Mesenchymal stem cell (in vitro differentiated cells and primary cell): ENCODE measurements around the gene SDK2.
A peak's percentile ranks its signal among the peaks of the same experiment; 100 is the strongest.

Experiments
- DNase-seq: peaks from one replicate; pipeline ENCODE4 v3.0.0-alpha.2; 2013
- H2AFZ ChIP-seq: one replicate; pipeline ENCODE4 v1.6.1; 2013; ENCODE audit warnings: low read depth, mild to moderate bottlenecking, control low read depth, inconsistent platforms, low read length, moderate library complexity
- H2AK5ac ChIP-seq: 2 replicates; pipeline ENCODE4 v1.6.1; 2013; ENCODE audit warnings: low read length, moderate library complexity, mild to moderate bottlenecking, inconsistent platforms; ENCODE audit not compliant: severe bottlenecking
- H2BK120ac ChIP-seq: one replicate; pipeline ENCODE4 v1.6.1; 2013; ENCODE audit warnings: low read depth, mild to moderate bottlenecking, inconsistent platforms, low read length, moderate library complexity
- H2BK12ac ChIP-seq, 2 experiments: one replicate each; pipeline ENCODE4 v1.6.1; 2013; ENCODE audit warnings: inconsistent platforms in 2 of 2, low read length in 2 of 2, mild to moderate bottlenecking in 2 of 2, moderate library complexity in 2 of 2, control low read depth in 1 of 2
- H2BK15ac ChIP-seq: one replicate; pipeline ENCODE4 v1.6.1; 2013; ENCODE audit warnings: mild to moderate bottlenecking, low read depth, inconsistent platforms; ENCODE audit not compliant: poor library complexity, severe bottlenecking
- H2BK5ac ChIP-seq: 2 replicates; pipeline ENCODE4 v1.6.1; 2013; ENCODE audit warnings: low read depth, mild to moderate bottlenecking, low read length, control low read depth, inconsistent platforms; ENCODE audit not compliant: poor library complexity, severe bottlenecking
- H3K14ac ChIP-seq, 2 experiments: one replicate each; pipeline ENCODE4 v1.6.1; 2013; ENCODE audit warnings: inconsistent platforms in 2 of 2, low read length in 2 of 2, control low read depth in 1 of 2, mild to moderate bottlenecking in 1 of 2, moderate library complexity in 1 of 2
- H3K18ac ChIP-seq, 2 experiments: one replicate each; pipeline ENCODE4 v1.6.1; 2013; ENCODE audit warnings: inconsistent platforms in 2 of 2, low read length in 2 of 2, control low read depth in 1 of 2, low read depth in 1 of 2, mild to moderate bottlenecking in 1 of 2
- H3K23ac ChIP-seq, 2 experiments: one replicate each; pipeline ENCODE4 v1.6.1; 2013; ENCODE audit warnings: inconsistent platforms in 2 of 2, low read length in 2 of 2, mild to moderate bottlenecking in 2 of 2, moderate library complexity in 2 of 2, control low read depth in 1 of 2
- H3K27ac ChIP-seq: 2 replicates; pipeline ENCODE4 v1.5.1; 2013; ENCODE audit warnings: mild to moderate bottlenecking, moderate library complexity, low read length, control low read depth, inconsistent platforms; ENCODE audit not compliant: poor library complexity, severe bottlenecking
- H3K27me3 ChIP-seq, 2 experiments: 2 replicates each; pipeline versions ENCODE4 v1.6.1 to v1.7.0; 2013; ENCODE audit warnings: low read length in 2 of 2, mild to moderate bottlenecking in 2 of 2, moderate library complexity in 2 of 2, control low read depth in 1 of 2, inconsistent platforms in 1 of 2; ENCODE audit not compliant: control insufficient read depth in 1 of 2, insufficient read depth in 1 of 2
- H3K36me3 ChIP-seq, 2 experiments: 2 replicates each; pipeline versions ENCODE4 v1.6.1 to v1.7.0; 2013; ENCODE audit warnings: low read length in 2 of 2, control low read depth in 1 of 2, inconsistent platforms in 1 of 2, low read depth in 1 of 2, mild to moderate bottlenecking in 1 of 2; ENCODE audit not compliant: insufficient read depth in 2 of 2, control insufficient read depth in 1 of 2
- H3K4ac ChIP-seq, 2 experiments: one replicate each; pipeline ENCODE4 v1.6.1; 2013; ENCODE audit warnings: inconsistent platforms in 2 of 2, low read length in 2 of 2, mild to moderate bottlenecking in 2 of 2, moderate library complexity in 2 of 2, control low read depth in 1 of 2, low read depth in 1 of 2
- H3K4me1 ChIP-seq: 2 replicates; pipeline ENCODE4 v1.6.1; 2013; ENCODE audit warnings: low read depth, low read length, control low read depth; ENCODE audit not compliant: control insufficient read depth, insufficient read depth
- H3K4me2 ChIP-seq: 2 replicates; pipeline ENCODE4 v1.6.1; 2013; ENCODE audit warnings: low read length, mild to moderate bottlenecking, inconsistent platforms; ENCODE audit not compliant: poor library complexity, severe bottlenecking
- H3K4me3 ChIP-seq, 2 experiments: 2 replicates each; pipeline versions ENCODE4 v1.5.1 to v1.7.0; 2013; ENCODE audit warnings: low read length in 2 of 2, mild to moderate bottlenecking in 2 of 2, control low read depth in 1 of 2, low read depth in 1 of 2; ENCODE audit not compliant: insufficient read depth in 1 of 2
- H3K79me1 ChIP-seq: replicated peaks from 2 replicates; pipeline ENCODE4 v1.6.1; 2013; ENCODE audit warnings: mild to moderate bottlenecking, control low read depth, low read length, inconsistent platforms; ENCODE audit not compliant: poor library complexity, severe bottlenecking
- H3K9ac ChIP-seq: 2 replicates; pipeline ENCODE4 v1.7.0; 2013; ENCODE audit warnings: mild to moderate bottlenecking, low read length, moderate library complexity
- H3K9me3 ChIP-seq: 2 replicates; pipeline ENCODE4 v1.7.0; 2013; ENCODE audit warnings: mild to moderate bottlenecking, low read length; ENCODE audit not compliant: control insufficient read depth
- H4K8ac ChIP-seq: one replicate; pipeline ENCODE4 v1.6.1; 2013; ENCODE audit warnings: inconsistent platforms, mild to moderate bottlenecking, low read length, moderate library complexity
- H4K91ac ChIP-seq: one replicate; pipeline ENCODE4 v1.6.1; 2013; ENCODE audit warnings: mild to moderate bottlenecking, low read length, inconsistent platforms
- WGBS: methylation state at CpG from one replicate; pipeline ENCODE4 v1.1.7; 2013; ENCODE audit warnings: mixed read lengths; 5-methylcytosine and 5-hydroxymethylcytosine counted together

Gene SDK2

DNA sequence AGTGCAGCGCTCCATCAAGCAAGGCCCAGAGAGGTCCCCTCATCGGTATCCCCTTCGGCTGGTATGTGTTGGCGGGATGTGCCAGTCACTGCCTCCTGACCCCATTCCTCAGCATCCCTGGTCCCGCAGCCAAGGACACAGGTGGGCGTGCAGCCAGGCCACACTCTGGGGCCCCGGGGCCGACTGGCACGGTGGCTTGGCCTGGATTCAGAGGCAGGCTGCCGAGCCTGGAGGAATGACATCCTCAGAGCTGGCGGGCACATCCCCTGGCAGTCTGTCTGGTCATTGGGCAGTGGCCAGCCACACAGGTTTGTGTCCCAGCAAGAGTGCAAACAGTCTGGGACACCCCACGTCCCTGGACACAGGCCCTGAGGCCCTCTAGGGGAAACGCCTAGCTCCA is 111.1 kb downstream of the SDK2 start:
- Histone ChIP-seq H3K18ac (no peak overlapping the region), H3K4me2 (no peak overlapping the region)
- 84% methylated on average over 13 of the region's 13 CpGs for WGBS

DNA sequence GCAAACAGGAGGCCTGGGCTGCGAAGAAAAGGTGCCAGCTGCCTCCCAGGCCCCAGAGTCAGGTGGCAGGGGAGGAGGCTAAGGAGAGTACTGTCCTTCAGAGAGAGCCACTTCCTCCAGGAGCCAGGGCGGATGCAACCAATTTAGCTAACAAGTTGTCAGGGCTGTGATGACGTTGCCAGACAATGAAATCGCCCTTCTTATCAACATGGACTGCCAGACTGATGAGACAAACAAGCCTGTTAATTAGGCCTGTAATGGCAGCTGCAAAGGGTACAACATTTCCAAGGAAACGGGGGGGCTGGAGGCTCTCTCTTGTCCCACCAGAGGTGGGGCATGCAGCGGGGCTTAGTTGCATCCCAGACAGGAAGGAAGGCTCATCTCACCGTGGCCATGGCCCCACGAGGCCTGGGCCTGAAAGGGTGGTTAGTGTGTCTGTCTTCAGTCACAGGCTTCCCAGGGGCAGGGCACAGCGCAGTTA is 111.8 kb downstream of the SDK2 start:
- Histone ChIP-seq H4K8ac (no peak overlapping the region), H3K4me1 (no peaks in the 10 kb centered on the region), H3K9ac (no peak overlapping the region), H3K9me3 (no peaks in the 10 kb centered on the region), H2BK120ac (no peak overlapping the region), H2BK5ac (no peak overlapping the region), H3K4me3 (no peak overlapping the region), H2BK15ac (no peak overlapping the region), H3K23ac (no peak overlapping the region), H3K27ac (no peak overlapping the region), H2BK12ac (no peak overlapping the region), H3K79me1 (no peaks in the 10 kb centered on the region), H3K4me2 (no peak overlapping the region), H4K91ac (no peak overlapping the region), H2AFZ (no peak overlapping the region), H3K4ac (no peak overlapping the region), H3K18ac (no peak overlapping the region), H2AK5ac (no peak overlapping the region), H3K27me3 (peaks cover 13 to 41% of the 10 kb centered on the region in 2 experiments), H3K36me3 (no peaks in the 10 kb centered on the region), H3K14ac (no peak overlapping the region)
- WGBS = 17% methylated on average over 9 of the region's 9 CpGs
- no peak for DNase-seq

More for the DNA sequence above, 111.1 kb downstream of the SDK2 start:
- Histone ChIP-seq H3K27ac (no peak overlapping the region), H4K91ac (peak overlapping the region; percentile 25), H3K27me3 (peaks cover 10 to 45% of the 10 kb centered on the region in 2 experiments), H4K8ac (no peak overlapping the region), H3K9me3 (no peaks in the 10 kb centered on the region), H3K9ac (no peak overlapping the region), H2BK15ac (no peak overlapping the region), H3K4ac (no peak overlapping the region), H2BK120ac (no peak overlapping the region), H2BK5ac (no peak overlapping the region), H3K14ac (no peak overlapping the region), H3K23ac (no peak overlapping the region), H3K36me3 (no peaks in the 10 kb centered on the region), H3K4me1 (no peaks in the 10 kb centered on the region), H2BK12ac (no peak overlapping the region), H2AFZ (no peak overlapping the region), H3K79me1 (no peaks in the 10 kb centered on the region), H2AK5ac (no peak overlapping the region), H3K4me3 (no peak overlapping the region)
- DNase-seq = no peak

DNA sequence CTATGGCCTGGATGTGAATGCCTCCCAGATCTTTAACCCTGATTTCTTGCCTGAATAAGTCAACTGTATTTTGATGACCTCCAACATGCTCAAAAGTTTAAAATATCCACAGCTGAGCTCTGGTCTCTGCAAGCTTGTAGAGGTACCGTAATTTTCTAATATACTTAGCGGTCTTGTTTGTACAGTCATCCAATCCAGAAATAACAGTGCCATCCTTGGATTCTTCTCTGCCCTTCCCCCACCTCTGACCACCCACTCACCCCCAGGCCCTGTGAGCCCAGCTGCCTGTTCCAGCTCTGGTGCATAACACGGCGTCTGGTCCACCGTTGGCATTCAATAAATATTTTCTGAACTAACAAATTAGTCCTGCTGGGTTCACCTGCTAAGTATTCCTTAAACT is 113.1 kb downstream of the SDK2 start:
- no peak overlapping the region for H3K14ac ChIP-seq
- no peak overlapping the region for H3K4me3 ChIP-seq
- no peak overlapping the region for H2BK12ac ChIP-seq
- H2BK15ac ChIP-seq = no peak overlapping the region
- no peak overlapping the region for H3K9ac ChIP-seq
- no peaks in the 10 kb centered on the region for H3K79me1 ChIP-seq
- peaks cover 13 to 41% of the 10 kb centered on the region in 2 experiments for H3K27me3 ChIP-seq
- no peak overlapping the region for H2AFZ ChIP-seq
- no peak overlapping the region for H4K8ac ChIP-seq
- H2BK120ac ChIP-seq = no peak overlapping the region
- H3K36me3 ChIP-seq = no peaks in the 10 kb centered on the region
- H2AK5ac ChIP-seq = no peak overlapping the region
- peaks cover 1% of the 10 kb centered on the region for H3K4me1 ChIP-seq
- no peak overlapping the region for H4K91ac ChIP-seq
- H3K27ac ChIP-seq = no peak overlapping the region
- no peak overlapping the region for H3K4ac ChIP-seq
- 90% methylated on average over 5 of the region's 5 CpGs for WGBS
- DNase-seq = no peak
- no peak overlapping the region for H3K23ac ChIP-seq
- H3K9me3 ChIP-seq = no peaks in the 10 kb centered on the region
- no peak overlapping the region for H3K4me2 ChIP-seq
- H2BK5ac ChIP-seq = no peak overlapping the region
- H3K18ac ChIP-seq = no peak overlapping the region

DNA sequence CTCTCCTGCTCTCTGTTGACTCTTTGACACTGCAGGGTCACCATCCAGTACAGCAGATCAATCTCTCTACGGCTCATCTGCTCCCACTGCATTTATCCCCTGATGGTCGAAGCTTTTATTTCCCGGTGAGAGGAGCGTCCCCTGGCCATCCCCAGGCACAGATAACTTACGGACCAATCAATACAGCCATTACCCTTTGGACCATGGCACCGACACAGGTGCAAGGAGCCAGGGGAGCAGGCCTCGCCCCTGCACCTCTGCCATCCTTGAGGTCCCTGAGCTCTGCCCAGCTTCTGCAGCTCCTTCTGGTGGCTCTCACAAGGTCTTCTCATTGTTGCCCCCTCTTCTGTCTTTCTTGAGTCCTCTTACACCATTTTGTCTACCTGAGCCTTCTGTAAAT is 115.6 kb downstream of the SDK2 start:
- Histone ChIP-seq H2BK120ac (no peak overlapping the region), H3K79me1 (no peaks in the 10 kb centered on the region), H2AK5ac (no peak overlapping the region), H3K27me3 (peaks cover 7 to 42% of the 10 kb centered on the region in 2 experiments), H2BK5ac (no peak overlapping the region), H3K36me3 (no peaks in the 10 kb centered on the region), H3K4ac (no peak overlapping the region), H2AFZ (no peak overlapping the region), H3K4me1 (peaks cover 1% of the 10 kb centered on the region), H3K9me3 (no peaks in the 10 kb centered on the region), H4K8ac (no peak overlapping the region), H2BK15ac (no peak overlapping the region), H3K14ac (no peak overlapping the region), H3K4me2 (no peak overlapping the region), H4K91ac (no peak overlapping the region), H3K18ac (no peak overlapping the region), H3K9ac (no peak overlapping the region), H3K23ac (no peak overlapping the region), H3K4me3 (no peak overlapping the region), H2BK12ac (no peak overlapping the region), H3K27ac (no peak overlapping the region)
- 72% methylated on average over 7 of the region's 7 CpGs for whole genome bisulfite sequencing
- DNase-seq = no peak
